HTR-8/SVneo (cell line): ENCODE data around the gene HMGN2.
"Not testable (repeated sequence)": the region's sequence is repeated elsewhere in the genome, so short reads cannot be mapped to it uniquely, and the experiment has no call there.

Experiments
- DNase-seq: peaks from one replicate; pipeline ENCODE4 v3.0.0; 2011; ENCODE audit warnings: low spot score, mixed read lengths; ENCODE audit not compliant: insufficient read length
- FAIRE-seq: peaks from 2 replicates; lab custom pipeline; 2011; peaks lifted over from hg19 to GRCh38; lab: Jason Lieb, UNC

HMGN2 gene

DNA sequence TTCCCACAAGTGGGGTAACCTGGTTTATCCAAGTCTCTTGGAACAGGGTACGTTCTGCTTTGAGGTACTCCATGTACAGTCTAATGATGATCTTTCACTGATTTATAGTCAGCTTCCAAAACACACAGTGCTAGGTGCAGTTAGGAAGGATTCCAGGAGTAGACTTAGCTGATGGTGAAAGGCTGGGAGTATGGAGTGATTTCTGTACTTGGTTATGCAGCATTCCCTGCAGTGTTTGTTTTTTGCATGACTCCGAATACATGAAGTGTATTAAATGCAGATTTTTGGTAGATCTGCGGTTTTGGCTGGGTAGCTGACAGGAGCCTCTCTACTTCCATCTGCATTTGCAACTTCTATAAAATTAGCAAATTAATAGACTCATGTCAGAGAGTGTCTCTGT, 3.7 kb downstream of the HMGN2 start:
- FAIRE-seq (no peak), DNase-seq (no peak)

DNA sequence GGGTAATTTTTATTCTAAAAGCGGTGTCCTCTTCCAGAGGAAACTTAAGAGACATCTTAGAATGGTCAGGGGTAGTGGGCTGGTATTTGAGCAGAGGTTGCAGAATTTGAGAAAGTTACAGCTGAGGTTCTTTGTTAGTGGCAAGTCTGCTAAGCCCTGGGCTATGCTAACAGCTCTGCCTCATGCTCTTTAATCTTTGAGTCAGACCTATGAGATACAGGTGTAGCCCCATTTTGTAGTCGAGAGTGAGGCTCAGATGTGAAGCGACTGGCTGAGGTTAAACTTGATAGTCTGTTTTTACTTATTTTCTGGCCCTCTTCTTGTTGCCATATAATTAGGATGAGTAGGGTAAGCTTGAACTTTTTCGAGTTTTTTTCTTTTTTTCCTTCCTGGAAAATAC, 4.7 kb downstream of the HMGN2 start:
- FAIRE-seq, result no peak

DNA sequence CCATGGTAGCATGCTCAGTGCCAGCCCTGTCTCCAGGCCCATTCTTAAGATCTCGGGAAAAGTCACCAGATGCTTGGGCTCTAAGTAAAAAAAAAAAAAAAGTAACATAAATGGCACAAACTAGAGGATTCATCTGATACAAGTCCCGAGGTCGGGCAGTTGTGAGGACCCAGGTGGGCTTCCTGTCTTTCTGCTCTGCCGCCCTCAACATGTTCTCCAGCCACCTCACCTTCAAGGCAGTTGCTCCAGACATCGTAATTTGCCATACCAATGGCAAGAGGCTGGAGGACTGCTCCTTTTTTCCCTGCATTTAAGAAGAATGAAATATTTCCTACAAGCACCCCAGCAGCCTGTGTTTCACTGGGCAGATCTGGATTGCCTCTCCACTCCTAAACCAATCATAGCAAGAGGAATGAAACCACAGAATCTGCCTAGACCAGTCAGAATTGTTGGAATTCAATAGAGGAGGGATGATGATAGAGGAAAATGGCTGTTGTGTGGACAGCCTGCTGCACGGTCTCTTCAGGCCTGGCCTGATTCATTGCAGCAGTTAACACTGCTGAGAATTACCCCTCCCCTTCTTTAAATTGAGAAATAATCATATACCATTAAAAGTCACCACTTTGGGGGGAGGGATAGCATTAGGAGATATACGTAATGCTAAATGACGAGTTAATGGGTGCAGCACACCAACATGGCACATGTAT, 5.4 kb downstream of the HMGN2 start:
- FAIRE-seq (no peak), DNase-seq (no peak)

More for the DNA sequence above, 4.7 kb downstream of the HMGN2 start:
- DNase-seq, result no peak

DNA sequence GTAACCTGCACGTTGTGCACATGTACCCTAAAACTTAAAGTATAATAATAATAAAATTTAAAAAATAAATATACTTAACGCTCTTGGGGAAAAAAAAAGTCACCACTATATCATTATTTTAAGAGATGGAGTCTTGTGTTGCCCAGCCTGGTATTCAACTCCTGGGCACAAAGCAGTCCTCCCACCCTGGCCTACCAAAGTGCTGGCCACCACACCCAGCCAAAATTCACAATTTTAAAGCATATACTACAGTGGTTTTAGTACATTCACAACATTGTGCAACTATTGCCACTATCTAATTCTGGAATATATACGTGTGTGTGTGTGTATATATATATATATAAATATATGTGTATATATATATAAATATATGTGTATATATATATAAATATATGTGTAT, 5.9 kb downstream of the HMGN2 start:
- no peak for DNase-seq
- no peak for FAIRE-seq

DNA sequence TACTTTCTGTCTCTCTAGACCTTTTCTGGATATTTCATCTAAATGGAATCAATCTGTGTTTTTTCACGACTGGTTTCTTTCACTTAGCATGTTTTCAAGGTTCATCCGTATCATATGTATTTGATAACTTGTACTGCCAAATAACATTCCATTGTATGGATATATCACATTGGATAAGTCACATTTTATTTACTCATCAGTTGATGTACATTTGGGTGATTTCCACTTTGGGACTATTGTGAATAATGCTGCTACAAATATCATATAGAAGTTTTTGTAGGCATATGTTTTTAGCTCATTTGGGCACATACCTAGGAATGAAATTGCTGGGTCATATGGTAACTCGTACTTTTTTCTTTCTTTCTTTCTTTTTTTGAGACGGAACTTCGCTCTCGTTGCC, 6.7 kb downstream of the HMGN2 start:
- FAIRE-seq (no peak), DNase-seq (no peak)

DNA sequence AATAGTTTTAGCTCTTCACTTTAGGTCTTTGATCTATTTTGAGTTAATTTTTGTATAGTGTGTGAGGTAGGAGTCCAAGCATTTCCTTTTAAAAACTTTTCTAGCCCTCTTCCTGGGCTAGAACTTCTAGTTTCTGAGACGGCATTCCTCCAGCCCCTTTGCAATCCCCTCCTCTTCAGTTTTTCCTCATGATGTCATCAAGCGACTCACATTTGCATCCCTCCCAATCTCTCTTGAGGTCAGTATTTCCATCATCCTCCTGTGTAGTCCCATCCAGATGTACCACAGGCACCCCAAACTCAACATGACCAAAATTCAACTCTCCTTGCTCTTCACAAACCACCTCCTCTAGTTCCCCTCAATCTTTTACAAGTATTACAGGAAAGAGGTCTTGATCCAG, 10.7 kb downstream of the HMGN2 start:
- no peak for DNase-seq
- FAIRE-seq, result no peak

DNA sequence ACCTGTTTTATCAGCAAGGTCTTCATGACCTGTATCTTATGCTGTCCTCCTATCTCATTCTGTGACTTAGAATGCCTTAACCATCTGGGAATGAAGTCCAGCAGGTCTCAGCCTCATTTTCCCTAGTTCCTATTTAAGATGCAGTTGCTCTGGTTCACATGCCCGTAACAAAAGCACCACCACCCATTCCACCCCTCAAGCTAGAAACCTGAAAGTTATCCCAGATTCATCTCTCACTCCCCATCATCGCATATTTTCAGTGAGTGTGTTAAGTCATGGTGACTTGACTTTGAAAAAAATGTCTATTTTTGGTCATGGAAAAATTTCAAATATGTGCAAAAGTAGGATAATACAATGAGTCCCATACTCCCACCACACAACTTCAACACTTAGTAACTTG, 11.7 kb downstream of the HMGN2 start:
- FAIRE-seq, result no peak
- no peak for DNase-seq

DNA sequence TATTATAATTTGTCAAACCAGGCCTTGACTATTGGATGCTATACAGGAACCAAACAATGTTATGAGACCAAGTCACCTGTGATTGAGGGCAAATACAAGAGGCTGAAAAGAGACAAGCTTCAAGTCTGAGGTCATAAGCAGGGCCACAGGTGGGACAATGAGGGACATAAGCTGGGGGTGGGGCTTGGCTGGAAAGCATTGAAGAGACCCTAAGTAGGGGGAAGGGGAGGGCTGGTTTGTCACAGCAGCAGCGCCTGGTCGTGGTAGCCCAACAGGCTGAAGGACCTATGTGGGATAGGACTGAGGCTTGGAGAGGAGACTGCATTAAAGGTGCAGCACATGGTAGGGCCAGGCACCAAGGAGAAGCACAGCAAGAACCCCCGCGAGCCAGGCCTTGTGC, 17.9 kb downstream of the HMGN2 start:
- FAIRE-seq (no peak), DNase-seq (no peak)

DNA sequence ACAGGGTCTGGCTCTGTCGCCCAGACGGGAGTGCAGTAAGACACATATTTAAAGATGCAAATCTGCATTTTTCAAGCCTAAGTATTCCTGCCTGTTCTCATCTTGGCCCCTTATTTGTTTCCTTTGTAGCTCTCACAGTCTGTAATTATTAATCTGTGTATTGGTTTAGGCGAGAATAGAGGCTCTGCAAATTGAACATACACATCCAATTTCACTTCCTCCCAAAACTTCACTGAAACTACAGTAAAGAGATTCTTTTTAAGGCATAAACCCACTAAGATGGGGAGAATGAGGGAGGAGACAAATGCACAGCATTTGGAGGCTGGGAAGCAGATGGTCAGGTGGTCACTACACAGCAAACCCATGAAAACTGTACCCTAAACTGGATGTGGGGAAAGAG, 21.0 kb downstream of the HMGN2 start:
- DNase-seq (no peak), FAIRE-seq (no peak)

DNA sequence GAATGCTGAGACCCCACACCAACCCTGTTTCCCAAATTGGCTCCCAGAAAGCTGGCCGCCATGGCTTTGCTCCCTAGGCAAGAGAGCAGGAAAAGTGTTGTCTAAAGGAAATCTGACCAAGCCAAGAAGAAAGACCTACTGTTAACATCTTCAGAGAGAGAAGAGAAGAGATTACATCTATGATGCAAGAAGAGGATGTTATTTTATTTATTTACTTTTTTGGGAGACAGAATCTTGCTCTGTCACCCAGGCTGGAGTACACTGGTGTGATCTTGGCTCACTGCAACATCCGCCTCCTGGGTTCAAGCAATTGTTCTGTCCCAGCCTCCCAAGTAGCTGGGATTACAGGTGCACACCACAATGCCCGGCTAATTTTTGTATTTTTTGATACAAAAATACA, 21.7 kb downstream of the HMGN2 start:
- no peak for FAIRE-seq

DNA sequence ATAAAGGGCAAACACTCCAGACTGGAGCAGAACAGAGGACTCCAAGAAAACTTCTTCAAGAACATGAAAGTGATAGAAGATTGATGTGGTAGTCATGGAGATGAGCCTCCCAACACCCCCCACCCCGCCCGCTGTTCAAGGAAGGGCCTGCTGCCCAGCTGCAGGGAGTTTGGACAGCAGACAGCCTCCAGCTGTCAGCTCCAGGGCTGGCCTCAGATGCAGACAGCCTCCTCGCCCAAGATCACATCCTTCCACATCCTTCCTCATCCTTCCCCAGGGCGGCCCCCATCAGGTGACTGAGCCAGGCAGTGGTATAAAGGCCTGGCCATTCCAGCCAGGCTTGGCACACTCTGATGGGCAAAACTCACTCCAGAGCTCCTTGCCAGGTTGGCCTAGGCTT, 24.6 kb downstream of the HMGN2 start:
- FAIRE-seq (no peak), DNase-seq (no peak)

More for the DNA sequence above, 21.7 kb downstream of the HMGN2 start:
- no peak for DNase-seq

DNA sequence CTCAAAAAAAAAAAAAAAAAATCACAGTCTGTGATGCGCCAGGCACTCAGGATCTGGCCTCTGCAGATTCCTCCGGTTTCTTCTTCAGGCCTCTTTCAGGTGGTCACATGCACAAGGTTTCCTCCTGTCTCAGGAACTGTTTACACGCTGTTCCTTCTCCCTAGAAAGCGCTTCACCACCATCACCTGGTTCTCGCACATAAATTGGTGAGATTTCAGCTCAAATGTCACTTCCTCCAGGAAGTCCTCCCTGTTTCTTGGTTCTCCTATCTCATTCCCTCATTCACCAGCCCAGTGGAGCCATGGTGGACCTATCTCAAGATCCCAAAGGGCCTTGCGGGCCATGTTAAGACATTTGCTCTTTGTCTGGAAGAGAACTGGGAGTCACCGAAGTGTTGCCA, 26.7 kb downstream of the HMGN2 start:
- DNase-seq, result no peak
- no peak for FAIRE-seq

DNA sequence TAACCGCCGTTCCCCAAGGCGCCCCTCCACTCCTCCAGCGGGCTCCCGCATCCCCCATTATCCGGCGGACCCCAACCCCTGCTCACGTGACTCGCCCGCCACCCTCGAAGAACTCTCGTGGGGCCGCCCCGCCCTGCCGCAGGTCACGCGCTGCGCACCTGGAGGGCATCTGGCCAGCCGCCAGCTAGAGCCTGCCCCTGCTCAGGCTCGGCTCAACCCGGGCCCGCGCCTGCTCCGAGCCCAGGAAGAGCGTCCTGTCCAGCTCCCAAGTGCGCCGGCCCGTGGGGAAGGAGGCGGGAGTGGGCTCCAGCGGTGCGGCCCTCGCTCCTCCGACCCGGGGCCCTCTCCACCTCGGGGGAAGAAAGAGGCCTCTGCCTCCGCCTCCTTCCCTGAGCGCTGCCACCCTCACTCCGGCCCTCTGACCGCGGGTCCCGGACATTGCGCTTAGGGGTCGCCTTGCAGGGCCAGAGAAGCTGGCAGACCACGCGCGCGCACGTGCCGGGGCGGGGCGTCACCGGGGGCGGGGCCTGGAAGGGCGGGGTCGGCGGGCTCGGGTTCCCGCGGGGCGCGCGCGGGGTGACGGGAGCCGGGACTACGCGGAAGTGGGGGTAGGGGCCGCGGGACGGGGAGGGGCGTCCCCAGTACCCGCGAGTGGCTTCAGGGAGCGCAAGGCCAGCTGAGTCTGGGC, 28.4 kb downstream of the HMGN2 start:
- DNase-seq, result peak; percentile 76
- peak; percentile 91 for FAIRE-seq

DNA sequence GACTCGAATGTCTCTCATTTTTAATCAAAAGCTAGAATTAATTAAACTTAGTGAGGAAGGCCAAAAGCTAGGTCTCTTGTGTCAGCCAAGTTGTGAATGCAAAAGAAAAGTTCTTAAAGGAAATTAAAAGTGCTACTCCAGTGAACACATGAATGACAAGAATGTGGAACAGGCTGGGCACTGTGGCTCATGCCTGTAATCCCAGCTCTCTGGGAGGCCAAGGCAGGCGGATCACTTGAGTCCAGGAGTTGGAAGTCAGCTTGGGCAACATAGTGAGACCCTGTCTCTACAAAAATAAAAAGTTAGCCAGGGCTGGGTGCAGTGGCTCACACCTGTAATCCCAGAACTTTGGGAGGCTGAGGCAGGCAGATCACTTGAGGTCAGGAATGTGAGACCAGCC, 38.5 kb downstream of the HMGN2 start:
- not testable (repeated sequence) for FAIRE-seq, DNase-seq

DNA sequence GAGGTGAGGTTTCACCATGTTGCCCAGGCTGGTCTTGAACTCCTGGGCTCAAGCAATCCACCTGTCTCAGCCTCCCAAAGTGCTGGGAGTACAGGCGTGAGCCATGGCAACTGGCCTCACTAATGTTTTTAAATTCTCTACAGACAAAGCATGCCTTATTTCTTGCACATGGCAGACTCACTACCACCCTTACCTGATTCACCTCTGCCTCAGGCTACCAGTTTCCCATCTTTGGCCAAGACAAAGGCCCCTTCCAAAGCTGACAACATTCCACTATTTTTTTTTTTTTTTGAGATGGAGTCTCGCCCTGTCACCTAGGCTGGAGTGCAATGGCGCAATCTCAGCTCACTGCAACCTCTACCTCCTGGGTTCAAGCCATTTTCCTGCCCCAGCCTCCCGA, 43.6 kb downstream of the HMGN2 start:
- not testable (repeated sequence) for DNase-seq, FAIRE-seq

DNA sequence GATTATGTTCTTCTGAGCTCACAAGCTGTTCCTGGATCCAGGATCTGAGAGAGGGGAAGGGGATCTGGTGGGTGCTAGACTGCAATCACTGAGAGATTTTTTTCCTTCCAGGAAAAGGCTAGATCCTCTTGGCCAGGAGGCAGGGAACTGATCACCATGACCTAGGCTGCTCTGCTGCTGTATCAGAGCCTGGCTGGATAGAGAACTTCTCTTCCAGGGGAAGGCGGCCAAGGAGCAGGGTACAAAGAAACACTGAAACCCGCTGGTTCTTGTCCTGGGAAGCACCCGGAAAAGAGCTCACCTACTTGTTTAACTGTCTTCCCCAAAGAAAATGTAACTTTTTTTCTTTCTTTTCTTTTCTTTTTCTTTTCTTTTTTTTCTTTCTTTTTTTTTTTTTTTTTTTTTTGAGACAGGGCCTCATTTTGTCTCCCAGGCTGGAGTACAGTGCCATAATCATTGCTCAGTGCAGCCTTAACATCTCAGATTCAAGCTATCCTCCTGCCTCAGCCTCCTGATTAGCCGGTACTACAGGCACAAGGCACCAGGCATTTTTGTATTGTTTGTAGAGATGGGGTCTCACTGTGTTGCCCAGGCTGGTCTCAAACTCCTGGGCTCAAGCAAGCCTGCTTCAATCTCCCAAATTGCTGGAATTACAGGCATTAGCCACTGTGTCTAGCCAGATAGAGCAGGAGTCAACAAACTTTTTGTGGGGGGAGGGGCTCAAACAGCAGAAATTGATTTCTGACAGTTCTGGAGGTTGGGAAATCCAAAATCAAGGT, 44.9 kb downstream of the HMGN2 start:
- DNase-seq (no peak), FAIRE-seq (no peak)

DNA sequence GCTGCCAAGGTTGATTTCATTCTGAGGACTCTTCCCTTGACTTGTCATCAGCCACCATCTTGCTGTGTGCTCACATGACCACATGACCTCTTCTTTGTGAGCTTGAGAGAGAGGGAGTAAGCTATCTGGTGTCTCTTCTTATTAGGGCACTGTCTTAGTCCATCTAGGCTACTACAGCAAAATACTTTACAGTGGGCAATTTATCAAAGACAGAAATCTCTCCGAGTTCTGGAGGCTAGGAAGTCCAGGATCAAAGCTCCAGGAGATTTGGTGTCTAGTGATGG, 45.5 kb downstream of the HMGN2 start:
- DNase-seq (no peak), FAIRE-seq (no peak)

DNA sequence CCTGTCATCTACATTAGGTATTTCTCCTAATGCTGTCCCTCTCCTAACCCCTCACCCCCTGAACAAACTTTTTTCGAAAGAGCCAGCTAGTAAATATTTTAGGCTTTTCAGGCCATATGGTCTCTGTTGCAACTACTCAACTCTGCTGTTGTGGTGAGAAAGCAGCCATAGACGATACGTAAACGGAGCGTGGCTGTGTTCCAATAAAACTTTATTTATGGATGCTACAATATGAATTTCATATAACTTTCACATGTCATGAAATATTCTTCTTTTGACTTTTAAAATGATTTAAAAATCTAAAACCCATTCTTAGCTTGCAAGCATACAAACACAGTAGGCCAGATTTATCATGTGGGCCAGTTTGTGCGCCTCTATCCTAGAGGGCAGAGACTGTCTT, 46.1 kb downstream of the HMGN2 start:
- FAIRE-seq (no peak), DNase-seq (no peak)

DNA sequence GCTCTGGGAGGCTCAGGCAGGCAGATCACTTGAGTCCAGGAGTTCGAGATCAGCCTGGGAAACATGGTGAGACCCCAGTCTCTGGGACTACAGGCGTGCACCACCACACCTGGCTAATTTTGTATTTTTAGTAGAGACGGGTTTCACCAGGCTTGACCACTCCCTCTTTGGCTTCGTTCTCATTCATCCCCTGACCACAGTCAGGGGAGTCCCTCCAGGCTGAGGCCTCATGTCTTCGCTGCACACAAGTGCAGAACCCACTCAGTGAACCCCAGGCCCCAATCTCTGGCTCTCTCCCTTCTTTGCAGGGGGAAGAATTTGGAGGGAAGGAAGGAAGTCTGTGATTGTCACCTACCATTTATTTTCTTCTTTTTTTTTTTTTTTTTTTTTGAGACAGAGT, 48.1 kb downstream of the HMGN2 start:
- no peak for FAIRE-seq
- DNase-seq, result no peak

DNA sequence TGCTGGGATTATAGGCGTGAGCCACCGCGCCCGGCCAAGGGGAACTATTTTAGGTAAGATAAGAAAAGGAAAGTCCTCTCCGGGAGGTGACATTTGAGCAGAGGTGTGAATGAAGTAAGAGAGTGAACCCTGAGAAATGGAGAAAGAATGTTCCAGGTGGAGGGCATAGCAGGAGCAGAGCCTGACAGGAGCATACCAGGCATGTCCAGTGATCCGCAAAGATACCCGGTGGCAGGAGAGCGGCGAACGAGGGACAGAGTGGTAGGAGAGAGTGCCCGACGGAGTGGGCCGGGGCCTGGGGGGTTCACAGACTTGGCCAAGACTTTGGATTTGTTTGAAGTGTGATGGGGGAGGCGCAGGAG, 49.4 kb downstream of the HMGN2 start:
- DNase-seq (no peak), FAIRE-seq (no peak)

DNA sequence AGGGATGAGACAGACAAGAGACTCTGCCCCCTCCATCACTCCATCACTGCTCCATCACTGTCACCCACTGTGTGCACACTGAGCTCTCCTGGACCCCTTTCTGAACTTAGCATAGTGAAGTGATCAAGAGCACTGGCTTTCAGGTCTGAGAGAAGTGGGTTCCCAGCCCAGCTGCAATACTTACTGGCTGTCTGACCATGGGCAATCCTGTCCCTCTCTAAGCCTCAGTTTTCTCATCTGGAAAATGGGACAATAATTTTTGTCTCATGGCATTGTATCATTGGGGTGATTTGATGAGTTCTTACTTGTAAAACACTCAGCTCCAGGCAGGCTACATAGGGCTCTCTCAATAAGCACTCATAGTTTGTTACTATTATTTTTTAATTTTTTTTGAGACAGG, 49.8 kb downstream of the HMGN2 start:
- no peak for DNase-seq
- FAIRE-seq, result no peak

DNA sequence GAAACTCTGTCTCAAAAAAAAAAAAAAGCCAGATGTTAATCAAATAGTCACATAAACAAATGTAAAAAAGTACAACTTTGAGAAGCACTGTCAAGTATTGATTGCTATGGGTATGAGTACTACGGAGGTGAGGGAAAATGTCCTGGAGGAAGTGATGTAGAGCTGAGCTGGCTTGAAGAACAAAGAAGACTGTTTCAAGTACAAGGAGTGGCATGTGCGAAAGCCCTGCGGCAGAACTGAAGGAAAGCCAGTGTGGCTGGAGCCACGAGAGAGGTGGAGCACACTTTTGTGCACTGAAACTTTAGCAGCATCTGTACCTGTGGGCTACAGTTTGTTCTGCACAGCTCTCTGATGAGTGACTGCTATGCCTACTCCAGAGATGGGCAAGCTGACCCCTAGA, 51.9 kb downstream of the HMGN2 start:
- FAIRE-seq (no peak), DNase-seq (no peak)
